Right cardiac atrium (tissue), 5 donors: ENCODE results near the gene SHC3. TPM values are rescaled to one million over a fixed set of nuclear protein-coding genes. Genes with fewer than 3 reads are reported as not detected.

Source experiments
- ATAC-seq, 2 donors: fragments of 200-7000 bp; cut with Tn5 transposase; one replicate each; pipeline versions ENCODE4 v1.8.0 to v1.9.1; 2020; ENCODE audit warnings: moderate library complexity in 2 of 2, mild to moderate bottlenecking in 1 of 2
- DNase-seq, 3 donors: peaks; one replicate each; pipeline ENCODE4 v3.0.0-alpha.2; 2020
- H3K27ac ChIP-seq: one replicate; pipeline ENCODE4 v1.5.1; 2013; ENCODE audit warnings: mild to moderate bottlenecking, low read length, control low read depth, moderate library complexity
- H3K27me3 ChIP-seq: one replicate; pipeline ENCODE4 v1.6.1; 2013; ENCODE audit not compliant: control insufficient read depth, insufficient read depth
- H3K4me1 ChIP-seq: one replicate; pipeline ENCODE4 v1.6.1; 2013; ENCODE audit warnings: low read length; ENCODE audit not compliant: control insufficient read depth, insufficient read depth
- H3K4me3 ChIP-seq: one replicate; pipeline ENCODE4 v1.5.1; 2013; ENCODE audit warnings: low read length, control low read depth
- H3K9me3 ChIP-seq: one replicate; pipeline ENCODE4 v1.6.1; 2013; ENCODE audit warnings: low read length; ENCODE audit not compliant: control insufficient read depth
- WGBS: extraction: QIAGEN DNeasy Blood & Tissue Kit; methylation state at CpG from one replicate; pipeline ENCODE4 v1.1.7; 2013; 5-methylcytosine and 5-hydroxymethylcytosine counted together
- intact Hi-C, 4 donors: fragments of 100-400 bp; cut with DNase I; formaldehyde crosslinking; loops; one replicate each; pipeline versions ENCODE4 v1.11.0 to v1.14.0; 2022 to 2023
- polyA plus RNA-seq: library from polyadenylated mRNA; stranded (reverse); fragments of 200-250 nt; gene quantifications from one replicate; pipeline ENCODE4 v1.2.3, GENCODE V29; 2013
- total RNA-seq, 4 donors: library from RNA; stranded (reverse); fragmentation: NEBNext Ultra II Directional; extraction: Animal tissue kit (Norgen Biotek cat#: 25700); gene quantifications; one replicate each; pipeline ENCODE4 v1.2.1, GENCODE V29; 2021
- donor health status: healthy with polysubstance abuse.
- donor health status: DM: no; HTN: yes; CAD: no.
- donor health status: DM: no; HTN: no; CAD: no.
- donor health status: DM: no; HTN: yes; CAD: no; lungs with severe emphysema.
- donor health status: DM: yes; HTN: yes; CAD: no.

Gene SHC3
- total and polyA plus RNA-seq, 5 donors, result 0.29 to 3.1 (median 1.1) TPM

DNA sequence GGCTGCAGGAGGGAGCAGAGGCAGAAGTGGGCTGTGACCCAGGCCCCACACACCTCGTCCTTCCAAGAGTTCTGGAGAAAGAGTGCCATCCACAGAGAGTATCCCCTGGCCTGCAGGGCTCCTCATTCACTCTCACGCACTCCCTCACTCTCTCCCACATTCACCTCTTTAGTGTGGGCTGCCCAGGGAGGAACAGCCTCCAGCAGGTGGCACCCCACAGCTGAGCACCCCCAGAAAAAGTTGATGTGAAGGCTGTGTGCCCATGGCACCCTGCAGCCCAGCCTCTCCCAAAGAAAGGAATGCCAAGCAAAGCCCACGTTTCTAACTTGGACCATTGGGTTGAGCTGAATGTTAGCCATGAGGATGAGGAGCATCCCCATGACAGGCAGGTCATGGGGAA is 4.5 kb upstream of the SHC3 start:
- Histone ChIP-seq H3K27me3 (no peaks in the 10 kb centered on the region), H3K4me3 (no peak overlapping the region), H3K4me1 (no peaks in the 10 kb centered on the region), H3K9me3 (no peaks in the 10 kb centered on the region), H3K27ac (no peak overlapping the region)
- DNase-seq (no peak), ATAC-seq (no peak)
- 77% methylated on average over 3 of the region's 3 CpGs for WGBS
- intact Hi-C loops, result no loop called here

GRCh38 chr9:89182369-89182768 is 3.8 kb upstream of the SHC3 start:
- no peak for ATAC-seq
- Histone ChIP-seq H3K4me1 (peaks cover 3% of the 10 kb centered on the region), H3K9me3 (no peaks in the 10 kb centered on the region), H3K4me3 (no peak overlapping the region), H3K27me3 (no peaks in the 10 kb centered on the region), H3K27ac (no peak overlapping the region)
- WGBS, result 97% methylated on average over 10 of the region's 10 CpGs
- no peak for DNase-seq
- intact Hi-C loops, result no loop called here

DNA sequence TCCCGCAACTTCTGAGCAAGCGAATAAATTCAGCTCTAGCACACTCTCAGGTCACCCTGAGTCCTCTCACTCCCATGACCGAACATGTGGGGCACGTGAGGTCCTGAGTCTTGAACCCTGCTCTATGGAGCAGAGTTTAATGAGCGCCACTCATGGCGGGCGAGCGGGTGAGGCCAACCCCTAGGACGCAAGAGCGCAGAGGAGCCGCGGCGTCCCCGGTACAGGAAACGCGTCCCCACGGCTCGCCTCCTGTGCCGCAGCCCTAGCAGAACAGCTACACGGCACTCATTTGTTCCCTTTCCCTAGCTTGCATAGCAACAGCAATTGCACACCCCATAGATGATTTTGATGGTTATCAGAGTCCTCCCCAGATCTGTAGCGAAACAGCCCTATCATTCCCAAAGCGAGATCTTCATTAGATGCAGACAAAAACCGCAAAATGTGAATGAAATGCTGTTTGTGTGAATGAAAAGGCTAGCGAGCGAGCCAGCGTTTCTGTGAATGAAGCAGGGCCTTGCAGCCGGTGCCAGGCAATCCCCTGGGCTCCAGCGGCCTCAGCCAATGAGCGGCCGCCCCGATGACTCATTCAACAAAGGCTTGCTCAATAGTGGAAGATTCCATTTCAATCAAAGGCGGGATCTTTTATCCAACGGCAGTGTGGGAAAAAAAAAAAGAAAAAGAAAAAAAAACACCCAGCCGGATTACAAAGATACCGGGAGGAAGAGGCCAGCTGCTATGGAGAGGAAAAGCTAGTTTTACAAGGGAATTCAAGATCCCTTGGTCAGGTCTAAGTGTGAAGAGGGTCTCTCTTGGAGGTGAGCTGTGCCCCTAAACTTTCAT is 1.5 kb upstream of the SHC3 start:
- ATAC-seq, result peak; percentile 96 to 97
- WGBS, result 1% methylated on average over 35 of the region's 35 CpGs
- intact Hi-C loops, result no loop called here

DNA sequence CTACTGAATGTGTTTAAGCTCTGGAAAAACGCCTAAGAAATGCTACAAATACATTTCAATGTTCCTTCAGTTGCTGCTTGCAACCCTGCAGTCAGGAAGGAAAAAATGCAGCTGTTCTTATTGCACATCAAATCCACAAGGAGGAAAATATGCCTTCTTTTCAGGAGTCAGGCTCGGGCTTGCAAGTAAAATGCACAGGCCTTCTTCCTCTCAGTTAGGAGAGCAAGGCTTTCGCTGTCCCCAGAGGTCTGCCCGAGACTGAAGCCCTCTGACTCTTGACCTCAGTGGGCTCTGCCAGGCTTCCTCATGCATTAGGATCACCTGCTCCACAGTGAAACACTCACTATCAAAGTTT is 899 bp upstream of the SHC3 start:
- ATAC-seq (no peak), DNase-seq (peak in 1 of 3 donors; percentile 47)
- H3K9me3 ChIP-seq, result no peaks in the 10 kb centered on the region
- H3K27ac ChIP-seq, result peak overlapping the region; percentile 44
- no peaks in the 10 kb centered on the region for H3K27me3 ChIP-seq
- 29% methylated on average over 4 of the region's 4 CpGs for WGBS
- H3K4me3 ChIP-seq, result peak overlapping the region; percentile 12
- intact Hi-C loops, result no loop called here
- peaks cover 4% of the 10 kb centered on the region for H3K4me1 ChIP-seq

More for the DNA sequence above, 1.5 kb upstream of the SHC3 start:
- peak overlapping the region; percentile 33 for H3K4me3 ChIP-seq
- DNase-seq, result peak; percentile 92 to 96 (median 94)
- H3K27ac ChIP-seq, result peak overlapping the region; percentile 54
- no peaks in the 10 kb centered on the region for H3K27me3 ChIP-seq
- H3K4me1 ChIP-seq, result peaks cover 4% of the 10 kb centered on the region
- H3K9me3 ChIP-seq, result no peaks in the 10 kb centered on the region

- peaks cover 4% of the 10 kb centered on the region for H3K4me1 ChIP-seq
- no peaks in the 10 kb centered on the region for H3K9me3 ChIP-seq
- H3K27ac ChIP-seq, result no peak overlapping the region
- 64% methylated on average over 11 of the region's 11 CpGs for WGBS
- H3K27me3 ChIP-seq, result no peaks in the 10 kb centered on the region
- no peak overlapping the region for H3K4me3 ChIP-seq
- ATAC-seq (no peak), DNase-seq (no peak)
- intact Hi-C loops, result no loop called here
These were observed 367 bp upstream of the SHC3 start for GRCh38 chr9:89178830-89179539.

- H3K27me3 ChIP-seq, result no peaks in the 10 kb centered on the region
- no peak for ATAC-seq
These were observed 1.3 kb downstream of the SHC3 start for GRCh38 chr9:89177012-89177943.

GRCh38 chr9:89175828-89176261 is 2.8 kb downstream of the SHC3 start:
- 89% methylated on average over 5 of the region's 5 CpGs for WGBS

More at GRCh38 chr9:89177012-89177943, 1.3 kb downstream of the SHC3 start:
- Histone ChIP-seq H3K4me3 (peak overlapping the region; percentile 41), H3K4me1 (peaks cover 4% of the 10 kb centered on the region), H3K27ac (no peak overlapping the region), H3K9me3 (no peaks in the 10 kb centered on the region)
- 6% methylated on average over 38 of the region's 38 CpGs for WGBS
- intact Hi-C loops, result no loop called here
- peak in 2 of 3 donors; percentile 51 to 57 for DNase-seq

GRCh38 chr9:89174291-89174690 is 4.3 kb downstream of the SHC3 start:
- DNase-seq (no peak), ATAC-seq (no peak)
- WGBS, result 70% methylated on average over 6 of the region's 6 CpGs
- peaks cover 9% of the 10 kb centered on the region for H3K4me1 ChIP-seq
- no peak overlapping the region for H3K4me3 ChIP-seq
- intact Hi-C loops, result no loop called here
- H3K9me3 ChIP-seq, result no peaks in the 10 kb centered on the region
- H3K27ac ChIP-seq, result no peak overlapping the region
- no peaks in the 10 kb centered on the region for H3K27me3 ChIP-seq

More at GRCh38 chr9:89175828-89176261, 2.8 kb downstream of the SHC3 start:
- DNase-seq (no peak), ATAC-seq (no peak)
- Histone ChIP-seq H3K4me3 (no peak overlapping the region), H3K27ac (no peak overlapping the region), H3K27me3 (no peaks in the 10 kb centered on the region), H3K9me3 (no peaks in the 10 kb centered on the region), H3K4me1 (peaks cover 9% of the 10 kb centered on the region)
- intact Hi-C loops, result no loop called here

- H3K27ac ChIP-seq, result no peak overlapping the region
- H3K4me1 ChIP-seq, result peaks cover 9% of the 10 kb centered on the region
- 88% methylated on average over 5 of the region's 5 CpGs for WGBS
- H3K9me3 ChIP-seq, result no peaks in the 10 kb centered on the region
- DNase-seq, result no peak
- no peaks in the 10 kb centered on the region for H3K27me3 ChIP-seq
- no peak overlapping the region for H3K4me3 ChIP-seq
- intact Hi-C loops, result no loop called here
- ATAC-seq, result no peak
These were observed 5.5 kb downstream of the SHC3 start for GRCh38 chr9:89173072-89173471.

GRCh38 chr9:89172398-89172797 is 6.2 kb downstream of the SHC3 start:
- H3K4me3 ChIP-seq, result no peak overlapping the region
- H3K4me1 ChIP-seq, result peaks cover 6% of the 10 kb centered on the region
- ATAC-seq (no peak), DNase-seq (no peak)
- H3K9me3 ChIP-seq, result no peaks in the 10 kb centered on the region
- intact Hi-C loops, result no loop called here
- WGBS, result 52% methylated on average over 2 of the region's 2 CpGs
- no peak overlapping the region for H3K27ac ChIP-seq
- no peaks in the 10 kb centered on the region for H3K27me3 ChIP-seq
